H9 (cell line): Measurements from ENCODE around the gene SLC2A4. TPM values are rescaled to one million over a fixed set of nuclear protein-coding genes. Genes with fewer than 3 reads are reported as not detected.

Experiments used
- DNase-seq: peaks from one replicate; pipeline ENCODE4 v3.0.0-alpha.2; 2017
- H2AFZ ChIP-seq: one replicate; pipeline ENCODE4 v1.6.1; 2013; ENCODE audit warnings: mild to moderate bottlenecking, low read length, control low read depth, moderate library complexity
- H2AK5ac ChIP-seq: 2 replicates; pipeline ENCODE4 v1.6.1; 2013; ENCODE audit warnings: low read length, control low read depth, mixed read lengths; ENCODE audit not compliant: insufficient read length
- H2BK120ac ChIP-seq: one replicate; pipeline ENCODE4 v1.6.1; 2013; ENCODE audit warnings: low read depth, mild to moderate bottlenecking, low read length, control low read depth, inconsistent platforms; ENCODE audit not compliant: poor library complexity, severe bottlenecking
- H2BK12ac ChIP-seq: 2 replicates; pipeline ENCODE4 v1.6.1; 2013; ENCODE audit warnings: low read length, control low read depth, mixed read lengths, low read depth; ENCODE audit not compliant: insufficient read length
- H2BK15ac ChIP-seq: 2 replicates; pipeline ENCODE4 v1.6.1; 2013; ENCODE audit warnings: low read depth, low read length, control low read depth
- H2BK20ac ChIP-seq: one replicate; pipeline ENCODE4 v1.6.1; 2013; ENCODE audit warnings: low read depth, mild to moderate bottlenecking, low read length, control low read depth, inconsistent platforms; ENCODE audit not compliant: poor library complexity, severe bottlenecking
- H2BK5ac ChIP-seq: 2 replicates; pipeline ENCODE4 v1.6.1; 2013; ENCODE audit warnings: low read length, control low read depth, mixed read lengths; ENCODE audit not compliant: insufficient read length
- H3K14ac ChIP-seq: 2 replicates; pipeline ENCODE4 v1.6.1; 2013; ENCODE audit warnings: low read length, control low read depth; ENCODE audit not compliant: insufficient read depth
- H3K18ac ChIP-seq: 2 replicates; pipeline ENCODE4 v1.6.1; 2013; ENCODE audit warnings: low read depth, mild to moderate bottlenecking, mixed read lengths, low read length, control low read depth; ENCODE audit not compliant: insufficient read length
- H3K23ac ChIP-seq: 2 replicates; pipeline ENCODE4 v1.6.1; 2013; ENCODE audit warnings: low read length, control low read depth, mixed read lengths, low read depth; ENCODE audit not compliant: insufficient read length
- H3K23me2 ChIP-seq: 2 replicates; pipeline ENCODE4 v1.6.1; 2013; ENCODE audit warnings: low read depth, mild to moderate bottlenecking, mixed read lengths, low read length, control low read depth; ENCODE audit not compliant: insufficient read length, poor library complexity, severe bottlenecking
- H3K27ac ChIP-seq: 2 replicates; pipeline ENCODE4 v1.5.1; 2013; ENCODE audit warnings: low read length, control low read depth, mixed read lengths, low read depth; ENCODE audit not compliant: insufficient read length
- H3K27me3 ChIP-seq: 2 replicates; pipeline ENCODE4 v1.6.1; 2013; ENCODE audit warnings: low read length, control low read depth, inconsistent platforms; ENCODE audit not compliant: insufficient read depth
- H3K4ac ChIP-seq: 2 replicates; pipeline ENCODE4 v1.6.1; 2013; ENCODE audit warnings: low read depth, mild to moderate bottlenecking, control low read depth, inconsistent platforms, low read length, moderate library complexity
- H3K4me1 ChIP-seq: 2 replicates; pipeline ENCODE4 v1.6.1; 2013; ENCODE audit warnings: low read length, control low read depth, inconsistent platforms; ENCODE audit not compliant: insufficient read depth
- H3K4me2 ChIP-seq: 2 replicates; pipeline ENCODE4 v1.6.1; 2013; ENCODE audit warnings: low read length, control low read depth, mixed read lengths; ENCODE audit not compliant: insufficient read length, insufficient read depth
- H3K56ac ChIP-seq: 2 replicates; pipeline ENCODE4 v1.6.1; 2013; ENCODE audit warnings: low read depth, mild to moderate bottlenecking, mixed read lengths, low read length, control low read depth; ENCODE audit not compliant: insufficient read length
- H3K79me1 ChIP-seq: 2 replicates; pipeline ENCODE4 v1.6.1; 2013; ENCODE audit warnings: low read depth, mild to moderate bottlenecking, moderate library complexity, low read length, control low read depth, inconsistent platforms; ENCODE audit not compliant: insufficient read depth, poor library complexity, severe bottlenecking
- H3K79me2 ChIP-seq: 2 replicates; pipeline ENCODE4 v1.6.1; 2013; ENCODE audit warnings: low read length, control low read depth, inconsistent platforms; ENCODE audit not compliant: insufficient read depth
- H3K9ac ChIP-seq: 2 replicates; pipeline ENCODE4 v1.6.1; 2013; ENCODE audit warnings: low read length, control low read depth, mixed read lengths; ENCODE audit not compliant: insufficient read length; ENCODE audit errors: extremely low read depth
- H3K9me3 ChIP-seq: one replicate; pipeline ENCODE4 v1.6.1; 2013; ENCODE audit warnings: low read depth, low read length, inconsistent platforms; ENCODE audit not compliant: control insufficient read depth
- H3T11ph ChIP-seq: one replicate; pipeline ENCODE4 v1.6.1; 2013; ENCODE audit warnings: mild to moderate bottlenecking, low read length, control low read depth, inconsistent platforms
- H4K20me1 ChIP-seq: one replicate; pipeline ENCODE4 v1.6.1; 2013; ENCODE audit not compliant: control insufficient read depth, insufficient read length, insufficient read depth
- H4K5ac ChIP-seq: 2 replicates; pipeline ENCODE4 v1.6.1; 2013; ENCODE audit warnings: low read depth, mild to moderate bottlenecking, mixed read lengths, low read length, control low read depth; ENCODE audit not compliant: insufficient read length
- H4K8ac ChIP-seq: replicated peaks from 2 replicates; pipeline ENCODE4 v1.6.1; 2013; ENCODE audit warnings: low read length, control low read depth, mixed read lengths, low read depth; ENCODE audit not compliant: insufficient read length
- H4K91ac ChIP-seq: 2 replicates; pipeline ENCODE4 v1.6.1; 2013; ENCODE audit warnings: low read depth, mild to moderate bottlenecking, moderate library complexity, mixed read lengths, low read length, control low read depth; ENCODE audit not compliant: insufficient read length
- H3K27ac Mint-ChIP-seq, 3 experiments: 2 replicates in 2 of 3; 3 replicates in 1 of 3; pipeline ENCODE4 v1.8.0; 2020 to 2021; ENCODE audit warnings: mixed read lengths in 3 of 3, mild to moderate bottlenecking in 1 of 3, moderate library complexity in 1 of 3
- H3K27me3 Mint-ChIP-seq: 2 replicates; pipeline ENCODE4 v1.8.0; 2021; ENCODE audit warnings: low read depth, mild to moderate bottlenecking, moderate library complexity, mixed read lengths
- H3K36me3 Mint-ChIP-seq, 3 experiments: 2 replicates in 2 of 3; 3 replicates in 1 of 3; pipeline ENCODE4 v1.8.0; 2020 to 2021; ENCODE audit warnings: low read depth in 3 of 3, mixed read lengths in 3 of 3; ENCODE audit not compliant: insufficient read depth in 1 of 3
- H3K4me1 Mint-ChIP-seq, 2 experiments: 2 replicates each; pipeline ENCODE4 v1.8.0; 2020; ENCODE audit warnings: mixed read lengths in 2 of 2
- H3K4me3 Mint-ChIP-seq, 2 experiments: 2 replicates in 1 of 2; 3 replicates in 1 of 2; pipeline ENCODE4 v1.8.0; 2020 to 2021; ENCODE audit warnings: mild to moderate bottlenecking in 2 of 2, mixed read lengths in 2 of 2, moderate library complexity in 1 of 2
- H3K9me3 Mint-ChIP-seq, 2 experiments: 2 replicates in 1 of 2; 3 replicates in 1 of 2; pipeline ENCODE4 v1.8.0; 2020; ENCODE audit warnings: mild to moderate bottlenecking in 2 of 2, mixed read lengths in 2 of 2, moderate library complexity in 1 of 2
- CTCF ChIP-seq: fragments of 200-600 bp; sonication (generic); conservative IDR thresholded peaks from 3 replicates; pipeline ENCODE4 v1.8.0; 2021; ENCODE audit warnings: antibody characterized with exemption, mild to moderate bottlenecking
- WGBS: extraction: QIAGEN DNeasy Blood & Tissue Kit; methylation state at CpG from one replicate; pipeline ENCODE4 v1.1.7; 2013; ENCODE audit warnings: missing lambda C conversion rate, low lambda C conversion rate, mixed read lengths; ENCODE audit not compliant: insufficient read length; ENCODE audit errors: extremely low coverage; 5-methylcytosine and 5-hydroxymethylcytosine counted together
- total RNA-seq: library from RNA; stranded (reverse); gene quantifications from 2 replicates; pipeline ENCODE4 v1.2.1, GENCODE V29; 2021

The SLC2A4 gene
- total RNA-seq, 1 experiment from 2014 or later = 4.4 TPM

GRCh38 chr17:7309628-7310027 lies 28.1 kb downstream of the SLC2A4 start:
- no peak overlapping the region for H3K27ac ChIP-seq
- H3K18ac ChIP-seq = no peak overlapping the region
- Mint-ChIP-seq H3K27me3 (no peaks in the 10 kb centered on the region; the same call in none of the 2 replicates), H3K4me1 (peaks cover 35 to 41% of the 10 kb centered on the region in 2 experiments), H3K4me3 (peak overlapping the region; percentile 93 to 94), H3K36me3 (peaks cover 47 to 63% (median 56%) of the 10 kb centered on the region in 3 experiments), H3K9me3 (peaks cover 0 to 3% of the 10 kb centered on the region in 2 experiments; a peak in 1 of 5 replicates), H3K27ac (peak overlapping the region; percentile 9 to 94 (median 34); a peak in 2 of 7 replicates)
- H4K91ac ChIP-seq = no peak overlapping the region
- no peak overlapping the region for H3K23ac ChIP-seq
- no peak overlapping the region for H3K56ac ChIP-seq
- H3K79me2 ChIP-seq = peaks cover 21% of the 10 kb centered on the region
- no peak overlapping the region for H3T11ph ChIP-seq
- H4K20me1 ChIP-seq = no peaks in the 10 kb centered on the region
- no peak overlapping the region for H2BK20ac ChIP-seq
- no peak overlapping the region for H2BK120ac ChIP-seq
- H3K4me2 ChIP-seq = peak overlapping the region; percentile 81
- H3K79me1 ChIP-seq = no peaks in the 10 kb centered on the region
- no CpG with 5 or more reads among the region's 12 CpGs for WGBS
- no peak overlapping the region for H2BK15ac ChIP-seq
- peaks cover 11% of the 10 kb centered on the region for H3K23me2 ChIP-seq
- H3K4ac ChIP-seq = no peak overlapping the region
- H2AFZ ChIP-seq = no peak overlapping the region
- H3K27me3 ChIP-seq = no peaks in the 10 kb centered on the region
- H2BK5ac ChIP-seq = no peak overlapping the region
- peaks cover 2% of the 10 kb centered on the region; the same call in 1 of the 2 replicates for H3K4me1 ChIP-seq
- no peak overlapping the region for H4K8ac ChIP-seq
- TF ChIP-seq CTCF = no peak
- no peak overlapping the region for H2AK5ac ChIP-seq
- H3K9me3 ChIP-seq = no peaks in the 10 kb centered on the region
- no peak overlapping the region for H2BK12ac ChIP-seq
- no peak overlapping the region for H3K9ac ChIP-seq
- no peak for DNase-seq
- no peak overlapping the region for H4K5ac ChIP-seq
- H3K14ac ChIP-seq = no peak overlapping the region
